Ovary (tissue), 9 donors: Measurements from ENCODE around the gene ACVR2B. TPM values are rescaled to one million over a fixed set of nuclear protein-coding genes. Genes with fewer than 3 reads are reported as not detected.

Experiments used
- DNase-seq, 5 donors: peaks; one replicate each; pipeline ENCODE4 v3.0.0-alpha.2; 2019 to 2020
- H3K27ac ChIP-seq, 2 donors: fragments of 200-600 bp; one replicate each; pipeline versions ENCODE4 v1.5.1 to v1.8.0; 2019 to 2022
- H3K27me3 ChIP-seq: fragments of 200-600 bp; one replicate; pipeline ENCODE4 v1.8.0; 2022
- H3K36me3 ChIP-seq: fragments of 200-600 bp; sonication (generic); one replicate; pipeline ENCODE4 v1.5.1; 2019
- H3K4me1 ChIP-seq: one replicate; pipeline ENCODE4 v1.8.1; 2013; ENCODE audit warnings: mild to moderate bottlenecking, moderate library complexity; ENCODE audit not compliant: insufficient read depth
- H3K4me3 ChIP-seq: fragments of 200-600 bp; sonication (generic); one replicate; pipeline ENCODE4 v1.5.1; 2017
- H3K9me3 ChIP-seq, 2 donors: fragments of 200-600 bp in 1 of 2; sonication (generic) in 1 of 2; one replicate each; pipeline versions ENCODE4 v1.5.1 to v1.8.1; 2013 to 2019; ENCODE audit warnings: mild to moderate bottlenecking in 1 of 2, moderate library complexity in 1 of 2
- CTCF ChIP-seq, 3 donors: fragments of 450-650 bp in 2 of 3; fragments of 200-600 bp in 1 of 3; IDR thresholded peaks; one replicate each; pipeline versions ENCODE4 v1.5.1 to v1.8.0; 2016 to 2022; ENCODE audit warnings: antibody characterized with exemption in 3 of 3, mild to moderate bottlenecking in 1 of 3
- EP300 ChIP-seq: sonication (generic); formaldehyde crosslinking; IDR thresholded peaks from one replicate; pipeline ENCODE4 v1.6.1; 2017; ENCODE audit warnings: antibody characterized with exemption
- POLR2A ChIP-seq: fragments of 450-650 bp; IDR thresholded peaks from one replicate; pipeline ENCODE4 v1.6.1; 2017; ENCODE audit warnings: antibody characterized with exemption, mild to moderate bottlenecking, moderate library complexity
- WGBS, 3 donors: extraction: QIAGEN DNeasy Blood & Tissue Kit in 1 of 3; methylation state at CpG; one replicate each; pipeline versions ENCODE4 v1.1.5 to v1.1.7; 2013 to 2017; 5-methylcytosine and 5-hydroxymethylcytosine counted together
- intact Hi-C, 4 donors: fragments of 100-400 bp; cut with DNase I; formaldehyde crosslinking; loops; one replicate each; pipeline versions ENCODE4 v1.11.0 to v1.15.1; 2022 to 2023
- polyA plus RNA-seq, 2 donors: library from polyadenylated mRNA; stranded (reverse); fragments of 200-250 nt in 1 of 2; fragments of 350-450 nt in 1 of 2; fragmentation: Illumina TruSeq in 1 of 2; extraction: RNeasy Lipid Tissue Mini Kit (QIAGEN cat#74804) in 1 of 2; gene quantifications; one replicate each; pipeline ENCODE4 v1.2.3, GENCODE V29; 2013 to 2014
- total RNA-seq, 7 donors: library from RNA; depleted of rRNA in 2 of 7; stranded (reverse); fragments of >200 nt in 2 of 7; fragmentation: NEBNext Ultra II Directional in 3 of 7; extraction: Animal tissue kit (Norgen Biotek cat#: 25700) in 3 of 7; gene quantifications; one replicate each; pipeline versions ENCODE4 v1.1.0 to v1.2.4, GENCODE V29; 2016 to 2023
- donor health status: DM: no; HTN: no; CAD: no; lungs with moderate emphysema.
- donor health status: DM: no; HTN: no; CAD: no.
- donor health status: Bipolar disorder and iron deficiency.
- donor health status: DM: yes; HTN: yes; CAD: no.
- donor health status: DM: no; HTN: no; CAD: no.
- donor health status: DM: yes; HTN: yes; CAD: no.

The ACVR2B gene
- total and polyA plus RNA-seq, 9 donors: 3.3 to 16.0 (median 10.6) TPM

DNA sequence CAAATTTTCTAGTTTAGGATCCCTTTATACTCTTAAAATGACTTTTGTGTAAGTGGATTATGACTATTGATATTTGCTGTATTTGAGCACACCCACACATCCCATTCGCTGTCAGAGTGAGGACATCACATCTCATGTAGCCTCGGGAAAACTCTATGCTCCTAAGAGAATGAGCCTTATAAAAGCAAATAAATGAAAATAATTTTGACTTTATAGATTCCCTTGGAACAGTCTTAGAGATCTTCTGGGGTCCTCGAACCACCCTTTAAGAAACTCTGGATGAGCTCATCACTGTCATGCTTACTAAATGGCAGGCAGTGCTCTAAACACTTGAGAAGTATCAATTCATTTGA, 26.4 kb downstream of the ACVR2B start:
- DNase-seq: no peak
- intact Hi-C loops: loop anchor here in 2 of 4 donors (5.0 kb wide), 1 partner anchor 133 kb away; the partner anchor contains the start of gene XYLB (in 2 of the 2)
- TF ChIP-seq CTCF (IDR thresholded peaks at IDR 0.05) (no peak), POLR2A (no peak), EP300 (no peak)

DNA sequence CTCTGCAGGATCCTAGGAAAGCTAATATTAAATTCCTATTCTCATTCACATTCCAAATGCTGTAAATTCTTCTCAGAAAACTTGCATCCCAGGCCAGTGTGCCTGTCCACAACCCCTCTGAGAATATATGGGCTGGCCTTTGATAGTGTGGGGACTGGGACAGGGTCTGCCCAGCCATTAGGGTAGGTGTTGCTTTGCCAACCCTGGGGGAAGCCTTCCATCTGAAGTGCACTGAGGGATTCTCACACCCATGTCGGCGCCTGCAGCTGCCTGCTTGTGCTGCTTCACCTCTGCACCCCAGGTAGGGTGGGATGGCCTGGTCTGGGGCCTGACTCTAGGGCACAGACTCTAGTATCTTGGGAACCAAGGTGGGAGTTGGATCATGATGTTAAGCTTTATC, 27.2 kb downstream of the ACVR2B start:
- H3K27me3 ChIP-seq: no peaks in the 10 kb centered on the region
- H3K9me3 ChIP-seq: no peaks in the 10 kb centered on the region
- 90 to 93% (median 92%) methylated on average over 2 of the region's 2 CpGs for WGBS, 3 donors
- DNase-seq: no peak
- H3K27ac ChIP-seq: no peak overlapping the region
- H3K4me3 ChIP-seq: no peak overlapping the region
- intact Hi-C loops: loop anchor here in 2 of 4 donors (5.0 kb wide), 1 partner anchor 134 kb away; the partner anchor contains the start of gene XYLB (in 2 of the 2)
- TF ChIP-seq EP300: no peak
- no peak for TF ChIP-seq CTCF (IDR thresholded peaks at IDR 0.05)
- no peaks in the 10 kb centered on the region for H3K4me1 ChIP-seq
- H3K36me3 ChIP-seq: no peaks in the 10 kb centered on the region

More for the DNA sequence above, 26.4 kb downstream of the ACVR2B start:
- no peaks in the 10 kb centered on the region for H3K36me3 ChIP-seq
- WGBS, 3 donors: 64 to 73% (median 70%) methylated on average over 3 of the region's 3 CpGs
- peaks cover 2% of the 10 kb centered on the region for H3K4me1 ChIP-seq
- no peak overlapping the region for H3K27ac ChIP-seq
- H3K4me3 ChIP-seq: no peak overlapping the region
- no peaks in the 10 kb centered on the region for H3K27me3 ChIP-seq
- H3K9me3 ChIP-seq: no peaks in the 10 kb centered on the region

DNA sequence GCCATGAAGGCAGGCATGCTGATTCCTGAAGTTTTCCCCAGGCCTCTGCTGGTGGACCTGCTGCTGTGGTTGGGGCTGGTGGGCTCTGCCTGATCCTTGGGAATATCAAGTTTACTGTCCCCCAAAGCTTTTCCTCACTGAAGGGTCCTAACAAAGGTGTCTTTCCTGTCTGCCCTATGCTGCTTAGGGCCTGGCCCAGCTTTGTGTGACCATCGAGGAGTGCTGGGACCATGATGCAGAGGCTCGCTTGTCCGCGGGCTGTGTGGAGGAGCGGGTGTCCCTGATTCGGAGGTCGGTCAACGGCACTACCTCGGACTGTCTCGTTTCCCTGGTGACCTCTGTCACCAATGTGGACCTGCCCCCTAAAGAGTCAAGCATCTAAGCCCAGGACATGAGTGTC, 29.3 kb downstream of the ACVR2B start:
- WGBS, 3 donors: 73 to 85% (median 85%) methylated on average over 10 of the region's 10 CpGs
- TF ChIP-seq EP300 (no peak), CTCF (IDR thresholded peaks at IDR 0.05) (no peak), POLR2A (no peak)
- Histone ChIP-seq H3K9me3 (no peaks in the 10 kb centered on the region), H3K4me3 (no peak overlapping the region), H3K27ac (no peak overlapping the region), H3K27me3 (no peaks in the 10 kb centered on the region), H3K4me1 (no peaks in the 10 kb centered on the region), H3K36me3 (no peaks in the 10 kb centered on the region)
- intact Hi-C loops: loop anchor here in 2 of 4 donors (5.0 kb wide), 1 partner anchor 136 kb away; the partner anchor contains the start of gene XYLB (in 2 of the 2)
- DNase-seq: no peak

GRCh38 chr3:38487323-38487722, 33.6 kb downstream of the ACVR2B start:
- no peaks in the 10 kb centered on the region for H3K27me3 ChIP-seq
- WGBS, 3 donors: 68 to 85% (median 77%) methylated on average over 3 of the region's 3 CpGs

More at GRCh38 chr3:38487323-38487722, 33.6 kb downstream of the ACVR2B start:
- intact Hi-C loops: no loop called here
- DNase-seq: no peak
- no peaks in the 10 kb centered on the region for H3K9me3 ChIP-seq
- H3K4me1 ChIP-seq: no peaks in the 10 kb centered on the region
- H3K27ac ChIP-seq: no peak overlapping the region
- TF ChIP-seq POLR2A (no peak), EP300 (no peak), CTCF (IDR thresholded peaks at IDR 0.05) (no peak)
- no peaks in the 10 kb centered on the region for H3K36me3 ChIP-seq
- H3K4me3 ChIP-seq: no peak overlapping the region
